GM03348 (cell line): Measurements from ENCODE around the gene UGT3A1.

ENCODE experiments used
- DNase-seq: peaks from one replicate; pipeline ENCODE4 v3.0.0; 2012; ENCODE audit warnings: low spot score

UGT3A1 gene

DNA sequence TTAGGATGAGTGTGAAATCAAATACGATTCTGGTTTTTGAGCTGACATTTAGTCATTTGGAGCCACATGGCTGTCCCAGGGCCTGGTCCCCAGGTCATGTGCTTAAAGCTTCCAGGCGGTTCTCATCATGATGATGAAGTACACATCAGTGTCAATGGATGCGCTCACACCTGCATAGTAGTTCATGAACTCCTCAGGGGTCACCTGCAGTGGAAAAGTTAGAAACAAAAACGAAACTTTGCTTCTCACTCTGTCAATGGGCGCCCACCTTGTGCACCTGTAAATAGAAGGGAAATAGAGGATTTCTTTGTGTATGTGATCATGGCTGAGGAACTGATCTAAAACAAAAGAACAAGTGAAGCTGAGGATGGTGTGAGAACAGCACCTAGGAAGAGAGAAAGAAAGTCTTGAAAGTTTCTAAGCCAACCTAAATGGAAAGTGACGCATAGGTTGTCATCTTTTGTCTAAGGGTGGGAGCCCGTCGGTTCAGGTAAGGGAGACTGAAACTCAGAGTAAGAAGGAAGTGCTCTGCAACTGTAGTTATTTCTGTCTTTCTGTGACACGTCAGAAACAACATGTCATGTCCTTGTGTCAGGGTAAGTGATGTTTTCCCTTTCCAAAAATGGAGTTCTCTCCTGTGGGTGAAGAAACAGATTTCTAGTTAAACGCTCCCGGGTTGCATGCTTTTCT, 86.6 kb downstream of the UGT3A1 start:
- no peak for DNase-seq

DNA sequence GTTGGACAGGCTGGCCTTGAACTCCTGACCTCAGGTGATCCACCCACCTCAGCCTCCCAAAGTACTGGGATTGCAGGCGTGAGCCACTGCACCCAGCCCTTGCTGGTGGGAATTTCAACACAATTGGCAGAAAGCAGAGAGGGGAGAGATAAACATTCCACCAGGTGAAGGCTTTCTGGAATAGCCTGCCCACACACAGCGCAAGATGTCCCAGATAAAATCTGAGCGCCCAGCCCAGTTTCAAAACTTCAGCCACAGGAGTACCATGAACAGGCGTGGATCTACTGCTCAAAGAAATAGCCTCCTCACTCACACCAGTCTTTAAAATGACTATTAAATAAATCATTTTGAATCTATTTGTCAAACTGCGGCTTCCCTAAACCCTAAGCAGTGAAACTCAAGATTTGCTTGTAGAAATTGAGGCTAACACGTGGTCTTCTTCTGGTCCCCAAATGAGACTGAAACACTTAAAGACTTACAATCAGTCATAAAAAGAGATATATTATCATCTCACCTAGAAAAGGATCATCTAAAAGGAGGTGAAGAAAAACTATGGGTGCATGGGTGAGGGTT, 87.5 kb downstream of the UGT3A1 start:
- no peak for DNase-seq

DNA sequence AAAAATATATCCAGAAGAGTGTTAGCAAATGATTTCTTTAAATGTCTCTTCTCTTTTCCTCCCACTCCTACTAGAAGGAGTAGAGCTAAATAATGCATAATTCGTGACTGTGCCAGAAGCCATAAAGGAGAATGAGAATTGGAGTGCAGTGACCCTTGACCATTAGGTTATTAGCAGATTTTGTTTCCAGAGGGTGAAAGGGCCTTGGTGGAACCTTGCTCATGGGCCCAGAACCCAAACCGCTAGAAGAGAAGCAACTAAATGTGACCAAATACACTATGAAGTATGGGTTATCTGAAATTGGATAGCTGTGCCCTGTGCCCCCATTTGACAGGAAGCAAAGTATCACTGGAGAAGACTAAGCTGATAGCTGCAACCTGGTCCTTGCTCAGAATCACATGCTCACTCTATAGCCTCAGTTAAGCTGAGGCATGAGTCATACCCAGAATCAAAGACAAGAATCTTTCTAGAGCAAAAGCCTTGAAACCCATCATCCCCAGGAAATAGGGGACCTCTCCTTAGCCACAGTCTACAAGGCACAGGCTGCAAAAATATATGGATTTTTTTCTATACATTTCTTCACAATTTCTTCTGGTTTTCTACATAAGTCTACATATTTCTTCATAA, 89.0 kb downstream of the UGT3A1 start:
- DNase-seq, result no peak
